GM18498 (cell line): ENCODE data around the gene AFF1.
"Not testable (repeated sequence)": the region's sequence is repeated elsewhere in the genome, so short reads cannot be mapped to it uniquely, and the experiment has no call there.

Experiments used
- ATAC-seq: cut with Tn5 transposase; IDR thresholded peaks from one replicate; pipeline ENCODE4 v1.9.1; 2021; ENCODE audit warnings: mild to moderate bottlenecking, moderate library complexity; ENCODE audit not compliant: unreplicated experiment

Gene AFF1

DNA sequence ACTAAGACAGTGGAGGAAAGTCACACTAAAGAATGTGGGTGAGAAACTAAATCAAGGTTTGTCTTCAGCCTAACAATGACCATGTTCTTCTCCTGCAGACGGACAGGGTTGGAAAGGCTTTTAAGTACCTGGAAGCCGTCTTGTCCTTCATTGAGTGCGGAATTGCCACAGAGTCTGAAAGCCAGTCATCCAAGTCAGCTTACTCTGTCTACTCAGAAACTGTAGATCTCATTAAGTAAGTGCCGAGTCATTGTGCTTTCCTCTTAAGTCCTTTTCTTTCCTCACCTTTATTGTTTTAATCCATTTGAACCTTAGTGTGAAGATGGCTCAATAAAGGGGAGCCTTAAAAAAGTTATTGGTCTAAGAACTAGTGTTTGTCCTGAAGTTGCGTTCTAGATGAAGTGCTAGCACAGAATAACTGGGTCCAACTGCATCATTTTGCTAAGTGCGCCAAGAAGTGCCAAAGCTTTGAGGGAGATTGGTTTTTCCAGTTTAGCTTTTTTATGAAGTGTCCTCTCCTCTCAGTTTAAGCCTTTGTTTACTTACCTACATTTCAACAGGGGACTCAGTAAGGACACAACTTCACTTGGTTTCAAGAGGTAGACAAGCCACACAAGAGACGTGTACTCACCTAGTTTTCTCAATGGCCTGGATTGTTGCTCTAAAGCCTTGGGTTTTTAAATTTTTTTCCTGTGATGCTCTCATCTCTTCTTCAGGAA lies 196.3 kb downstream of the AFF1 start:
- no peak for ATAC-seq

GRCh38 chr4:87132035-87132434 lies 197.2 kb downstream of the AFF1 start:
- no peak for ATAC-seq

GRCh38 chr4:87133183-87133582 lies 198.4 kb downstream of the AFF1 start:
- no peak for ATAC-seq

DNA sequence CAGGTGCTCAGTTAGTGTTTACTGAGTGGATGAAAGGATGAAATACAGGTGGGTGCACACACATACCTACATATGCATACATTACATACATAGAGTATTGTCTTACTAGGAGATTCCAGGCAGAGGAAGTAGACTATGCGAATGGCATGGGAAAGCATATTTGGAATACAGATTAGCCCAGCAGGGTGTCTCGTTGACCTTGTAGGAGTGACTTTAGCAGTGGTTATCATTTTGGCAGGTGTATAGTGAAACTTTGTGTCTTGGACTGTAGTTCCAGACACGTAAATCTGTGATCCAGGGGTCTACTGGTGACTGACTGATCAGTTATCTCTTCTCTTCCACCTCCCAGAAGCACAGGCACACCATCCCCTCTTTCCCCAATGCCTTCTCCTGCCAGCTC lies 199.3 kb downstream of the AFF1 start:
- ATAC-seq: no peak

DNA sequence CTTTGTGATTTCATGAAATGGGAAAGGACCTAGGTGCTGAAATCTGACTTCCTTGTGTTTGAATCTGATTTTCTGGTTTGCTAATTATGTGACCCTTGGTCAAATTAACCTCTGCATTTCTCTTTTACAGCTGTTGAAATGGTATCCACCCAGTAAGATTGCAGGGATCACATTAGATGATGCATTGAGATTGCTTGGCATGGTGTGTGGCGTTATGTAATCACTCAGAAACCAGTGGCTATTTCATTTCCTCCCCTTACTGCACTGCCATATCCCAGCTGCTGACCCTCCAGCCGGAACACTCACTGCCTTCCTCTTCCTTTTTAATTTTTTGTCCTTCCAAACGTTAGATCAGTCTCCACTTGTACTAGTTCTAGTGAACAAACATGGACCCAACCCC lies 206.6 kb downstream of the AFF1 start:
- ATAC-seq: no peak

DNA sequence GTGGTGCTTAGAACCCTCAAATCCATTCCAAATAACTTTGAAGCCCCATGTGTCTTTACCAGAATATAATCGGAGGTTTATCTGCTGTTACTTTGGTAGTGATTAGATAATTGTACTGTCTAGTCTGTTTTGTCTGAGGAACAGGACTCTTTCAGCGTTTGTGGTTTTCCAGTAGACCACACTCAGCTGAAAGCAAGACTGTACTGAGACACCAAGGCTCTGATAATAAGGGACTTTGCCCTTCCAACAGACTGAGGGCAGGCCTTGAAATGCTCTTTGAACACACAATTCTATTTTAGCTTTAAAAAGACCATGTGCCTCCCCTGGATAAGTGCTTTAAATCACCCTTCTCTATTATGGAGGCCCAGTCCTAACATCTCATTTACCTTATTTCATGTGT lies 209.5 kb downstream of the AFF1 start:
- no peak for ATAC-seq

GRCh38 chr4:87145934-87146333 lies 211.1 kb downstream of the AFF1 start:
- not testable (repeated sequence) for ATAC-seq

- ATAC-seq: no peak
These were observed 212.3 kb downstream of the AFF1 start for GRCh38 chr4:87147116-87147515.

GRCh38 chr4:87150498-87151261 lies 215.9 kb downstream of the AFF1 start:
- peak; percentile 50 for ATAC-seq

GRCh38 chr4:87151730-87152129 lies 216.9 kb downstream of the AFF1 start:
- ATAC-seq: no peak

GRCh38 chr4:87152310-87153041 lies 217.7 kb downstream of the AFF1 start:
- ATAC-seq: no peak

DNA sequence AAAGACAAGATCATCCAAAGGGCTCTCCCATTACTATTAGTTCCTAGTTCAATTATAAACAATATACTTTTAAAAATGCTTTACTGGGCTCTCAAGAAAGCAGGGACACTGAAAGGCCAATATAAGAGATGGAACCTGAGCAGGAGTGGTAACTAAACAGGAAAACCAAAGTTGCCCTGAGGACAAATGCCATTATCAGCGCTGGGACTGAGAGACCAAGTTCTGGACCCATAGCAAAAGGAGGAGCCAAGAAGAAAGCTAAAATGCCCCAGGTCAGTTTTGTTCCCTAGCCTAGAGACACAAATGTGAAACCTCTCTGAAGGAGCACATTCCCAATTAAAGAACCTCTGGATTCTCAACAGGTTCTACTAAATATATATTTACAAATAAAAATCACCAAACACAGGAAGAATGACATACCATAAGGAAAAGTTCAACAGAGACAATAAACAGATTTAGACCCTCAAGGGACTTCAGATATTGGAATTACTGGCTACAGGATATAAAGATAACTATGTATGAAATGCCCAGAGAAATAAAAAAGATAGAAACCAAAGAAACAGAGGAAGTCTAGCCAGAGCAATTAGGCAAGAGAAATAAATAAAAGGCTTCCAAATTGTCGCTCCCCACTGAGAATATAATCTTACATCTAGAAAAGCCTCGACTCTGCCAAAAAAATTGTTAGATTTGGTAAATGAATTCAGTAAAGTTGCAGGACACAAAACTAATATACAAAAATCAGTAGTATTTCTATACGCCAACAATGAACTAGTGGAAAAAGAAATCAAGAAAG lies 218.5 kb downstream of the AFF1 start:
- no peak for ATAC-seq

- no peak for ATAC-seq
These were observed 231.1 kb downstream of the AFF1 start for GRCh38 chr4:87165892-87166291.

GRCh38 chr4:87166296-87166854 lies 231.6 kb downstream of the AFF1 start:
- ATAC-seq: no peak

DNA sequence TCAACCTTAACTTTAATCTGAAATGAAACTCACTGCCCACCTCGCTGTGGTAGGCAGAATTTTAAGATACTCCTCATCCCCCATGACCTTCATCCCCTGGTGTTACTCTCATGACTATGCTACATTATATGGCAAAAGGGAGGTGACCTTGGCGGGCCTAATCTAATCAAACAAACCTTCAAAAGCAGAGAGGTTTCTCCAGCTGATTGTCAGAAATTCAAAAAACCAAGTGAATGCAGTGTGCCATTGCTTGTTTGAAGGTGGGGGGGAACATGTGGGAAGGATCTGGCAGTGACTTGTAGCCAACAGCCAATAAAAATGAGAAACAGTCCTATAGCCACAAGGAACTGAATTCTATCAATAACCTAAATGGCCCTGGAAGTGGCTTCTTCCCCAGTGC lies 237.1 kb downstream of the AFF1 start:
- ATAC-seq: no peak

DNA sequence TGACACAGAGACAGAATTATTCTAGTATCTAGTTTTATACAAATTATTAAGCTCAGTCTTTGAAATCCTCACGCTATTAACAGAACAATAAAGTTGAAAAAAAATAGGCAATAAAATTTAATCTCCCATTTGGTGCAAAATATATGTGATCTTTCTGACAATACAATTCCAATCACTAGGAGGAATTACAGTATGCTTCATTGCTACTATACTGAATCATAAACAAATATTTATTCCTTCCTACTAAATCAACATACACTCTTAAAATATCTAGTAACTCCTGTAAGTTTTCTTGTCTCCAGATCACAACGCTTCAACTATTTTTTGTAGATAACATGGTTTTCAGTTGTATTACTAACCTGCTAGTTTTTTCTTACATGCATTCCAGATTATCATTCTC lies 239.9 kb downstream of the AFF1 start:
- ATAC-seq: no peak

DNA sequence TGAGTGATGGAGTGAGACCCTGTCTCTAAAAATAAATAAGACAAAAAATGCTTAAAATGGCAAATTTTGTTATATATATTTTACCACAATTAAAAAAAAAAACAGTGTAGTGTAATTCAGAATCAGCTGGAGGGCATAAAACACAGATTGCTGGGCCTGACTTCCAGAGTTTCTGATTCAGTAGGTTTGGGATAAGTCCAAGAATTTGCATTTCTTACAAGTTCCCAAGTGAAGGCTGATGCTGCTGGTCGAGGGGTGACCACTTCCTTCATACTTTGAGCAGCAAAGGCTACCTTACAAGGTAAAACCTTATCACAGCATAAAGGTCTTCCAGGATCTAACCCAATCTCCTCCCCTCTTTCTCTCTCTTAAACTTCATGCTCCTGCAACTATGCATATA lies 244.9 kb downstream of the AFF1 start:
- no peak for ATAC-seq

DNA sequence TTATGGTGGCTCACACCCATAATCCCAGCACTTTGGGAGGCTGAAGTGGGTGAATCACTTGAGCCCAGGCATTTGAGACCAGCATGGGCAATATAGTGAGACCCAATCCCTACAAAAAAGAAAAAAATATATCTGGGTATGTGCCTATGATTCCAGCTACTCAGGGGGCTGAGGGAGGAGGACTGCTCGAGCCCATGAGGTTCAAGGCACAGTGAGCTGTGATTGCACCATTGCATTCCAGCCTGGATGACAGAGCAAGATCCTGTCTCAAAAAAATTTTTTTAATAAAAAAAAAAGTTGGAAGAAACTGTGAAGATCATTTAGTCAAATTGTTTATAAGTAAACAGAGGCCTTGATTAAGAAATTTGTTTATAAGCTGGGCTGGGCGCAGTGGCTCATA lies 246.0 kb downstream of the AFF1 start:
- ATAC-seq: no peak

DNA sequence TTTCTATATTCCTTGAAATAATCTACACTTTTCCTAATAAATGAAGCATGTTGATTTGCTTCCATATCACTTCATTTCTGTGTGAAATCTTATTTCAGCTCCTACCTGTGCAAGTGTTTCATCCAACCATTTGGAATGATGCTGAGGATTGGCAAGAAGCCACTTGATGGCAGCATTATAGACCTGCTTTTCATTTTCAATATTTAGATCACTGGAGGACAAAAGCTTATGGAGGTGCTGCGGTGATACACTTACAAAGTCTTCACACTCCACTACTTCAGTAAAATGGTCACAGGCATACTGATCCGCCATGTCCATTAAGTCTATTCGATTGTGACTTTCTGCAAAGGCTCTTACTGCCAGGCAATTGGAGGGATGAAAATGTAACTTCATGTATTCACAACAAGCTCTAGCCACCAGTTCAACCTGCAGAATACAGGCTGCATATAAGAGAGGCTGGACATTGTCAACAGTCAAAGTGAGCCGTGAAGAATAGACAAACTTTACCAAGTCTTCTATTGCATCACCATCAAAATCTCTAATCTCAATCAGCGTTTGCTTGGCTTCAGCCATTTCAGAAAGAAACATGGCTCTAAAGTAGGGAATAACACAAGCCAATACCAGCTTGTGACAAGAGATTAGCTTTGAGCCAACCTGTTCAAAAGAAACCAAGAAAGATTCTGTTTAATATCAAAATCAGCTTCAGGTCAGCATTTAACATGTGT lies 250.5 kb downstream of the AFF1 start:
- ATAC-seq: no peak

- no peak for ATAC-seq
These were observed 253.2 kb downstream of the AFF1 start for GRCh38 chr4:87188048-87188447.
